HEK293 (cell line): ENCODE data around the gene CEP112.
A peak's percentile ranks its signal among the peaks of the same experiment; 100 is the strongest.

Experiments
- CTCF ChIA-PET: fragments of 350-600 bp; formaldehyde crosslinking; extraction: SDS; loops from one replicate; lab custom pipeline; 2021; ENCODE audit warnings: antibody characterized with exemption; lab: Yijun Ruan, JAX
- POLR2A ChIA-PET: fragments of 300-600 bp; formaldehyde crosslinking; extraction: SDS; loops from one replicate; lab custom pipeline; 2020; ENCODE audit warnings: antibody characterized with exemption, inconsistent platforms; lab: Yijun Ruan, JAX
- H3K27ac ChIP-seq: fragments of 200-500 bp; sonication (Bioruptor generic); 2 replicates; pipeline ENCODE4 v1.5.1; 2014; ENCODE audit warnings: low read depth, low read length, control low read depth, inconsistent platforms; ENCODE audit errors: extremely low read depth
- H3K36me3 ChIP-seq, 2 experiments: fragments of 200-500 bp in 1 of 2; sonication (Bioruptor generic) in 1 of 2; 1 replicate in 1 of 2; 2 replicates in 1 of 2; pipeline ENCODE4 v1.5.1; 2014 to 2017; ENCODE audit warnings: inconsistent platforms in 2 of 2, low read length in 2 of 2; ENCODE audit not compliant: control insufficient read depth in 2 of 2, insufficient read depth in 1 of 2
- H3K4me1 ChIP-seq: fragments of 200-500 bp; sonication (Bioruptor generic); 2 replicates; pipeline ENCODE4 v1.5.1; 2014; ENCODE audit warnings: mild to moderate bottlenecking, low read length, inconsistent platforms; ENCODE audit not compliant: control insufficient read depth, insufficient read depth
- H3K4me3 ChIP-seq: 2 replicates; pipeline ENCODE4 v1.5.1; 2011; ENCODE audit warnings: low read depth, mild to moderate bottlenecking, control low read depth, low read length, moderate library complexity
- H3K9me3 ChIP-seq: fragments of 200-500 bp; sonication (Bioruptor generic); 2 replicates; pipeline ENCODE4 v1.5.1; 2014; ENCODE audit warnings: low read depth, low read length, inconsistent platforms; ENCODE audit not compliant: control insufficient read depth, insufficient read depth
- ATF2 ChIP-seq: fragments of 450-650 bp; formaldehyde crosslinking; IDR thresholded peaks from 2 replicates; pipeline ENCODE4 v1.5.1; 2016; ENCODE audit warnings: missing biosample characterization, missing genetic modification characterization, low read depth
- CTCF ChIP-seq: fragments of 450-650 bp; formaldehyde crosslinking; IDR thresholded peaks from 2 replicates; pipeline ENCODE4 v1.5.1; 2016; ENCODE audit warnings: missing biosample characterization, missing genetic modification characterization
- FEZF1 ChIP-seq: fragments of 450-650 bp; formaldehyde crosslinking; IDR thresholded peaks from 2 replicates; pipeline ENCODE4 v1.5.1; 2016; ENCODE audit warnings: missing biosample characterization, missing genetic modification characterization
- HOXC10 ChIP-seq: sonication (generic); formaldehyde crosslinking; IDR thresholded peaks from 2 replicates; pipeline ENCODE4 v1.8.1; 2023; ENCODE audit warnings: mild to moderate bottlenecking, missing genetic modification reagents
- REST ChIP-seq: fragments of 450-650 bp; formaldehyde crosslinking; IDR thresholded peaks from 2 replicates; pipeline ENCODE4 v1.5.1; 2016; ENCODE audit warnings: missing biosample characterization, missing genetic modification characterization
- SETDB1 ChIP-seq: IDR thresholded peaks from one replicate; pipeline ENCODE4 v1.6.1; 2017; ENCODE audit warnings: mild to moderate bottlenecking, low read length, moderate library complexity, mixed read lengths; ENCODE audit not compliant: insufficient read length
- SP7 ChIP-seq: fragments of 450-650 bp; formaldehyde crosslinking; IDR thresholded peaks from 2 replicates; pipeline ENCODE4 v1.5.1; 2016; ENCODE audit warnings: missing biosample characterization, missing genetic modification characterization
- ZBTB20 ChIP-seq: fragments of 450-650 bp; formaldehyde crosslinking; IDR thresholded peaks from 2 replicates; pipeline ENCODE4 v1.5.1; 2016; ENCODE audit warnings: missing biosample characterization, missing genetic modification characterization
- ZNF148 ChIP-seq: fragments of 450-650 bp; formaldehyde crosslinking; IDR thresholded peaks from 2 replicates; pipeline ENCODE4 v1.5.0; 2017; ENCODE audit warnings: missing biosample characterization, missing genetic modification characterization, borderline replicate concordance
- ZNF239 ChIP-seq: fragments of 450-650 bp; formaldehyde crosslinking; IDR thresholded peaks from 2 replicates; pipeline ENCODE4 v1.5.1; 2016; ENCODE audit warnings: missing biosample characterization, missing genetic modification characterization
- ZNF280D ChIP-seq: fragments of 450-650 bp; formaldehyde crosslinking; IDR thresholded peaks from 2 replicates; pipeline ENCODE4 v1.5.1; 2016; ENCODE audit warnings: missing biosample characterization, missing genetic modification characterization
- ZNF514 ChIP-seq: fragments of 450-650 bp; formaldehyde crosslinking; IDR thresholded peaks from 2 replicates; pipeline ENCODE4 v1.5.1; 2016; ENCODE audit warnings: missing biosample characterization, missing genetic modification characterization
- ZNF610 ChIP-seq: fragments of 450-650 bp; formaldehyde crosslinking; IDR thresholded peaks from 2 replicates; pipeline ENCODE4 v1.5.1; 2016; ENCODE audit warnings: missing biosample characterization, missing genetic modification characterization, borderline replicate concordance
- ZNF777 ChIP-seq: fragments of 450-650 bp; formaldehyde crosslinking; IDR thresholded peaks from 2 replicates; pipeline ENCODE4 v1.5.1; 2017; ENCODE audit warnings: missing biosample characterization, missing genetic modification characterization, borderline replicate concordance

CEP112 gene

GRCh38 chr17:65750631-65751115 lies 441.3 kb downstream of the CEP112 start (continued):
- TF ChIP-seq ZNF610 (tag by site-specific recombination) = 0 out of 2 replicates have a peak, but pooled peaks have one; percentile 34
- peak; percentile 55 for TF ChIP-seq ZBTB20 (tag by site-specific recombination)
- peak; percentile 48; the same call in 1 of the 2 replicates for TF ChIP-seq FEZF1 (tag by site-specific recombination)
- peak; percentile 79; the same call in 1 of the 2 replicates for TF ChIP-seq SP7 (tag by site-specific recombination)

GRCh38 chr17:65750166-65750565 lies 441.8 kb downstream of the CEP112 start:
- CTCF ChIA-PET = interaction anchor here (0.8 kb wide), 1 partner anchor 457 kb away, joined by 3 read pairs; no protein-coding TSS in a partner anchor
- TF ChIP-seq REST (tag by site-specific recombination) = no peak
- no peak for TF ChIP-seq ATF2 (tag by site-specific recombination)
- no peak for TF ChIP-seq ZNF239 (tag by site-specific recombination)
- no peak for TF ChIP-seq HOXC10 (CRISPR knock-in tag)
- TF ChIP-seq ZNF148 (tag by site-specific recombination) = no peak
- TF ChIP-seq SETDB1 = no peak
- no peak for TF ChIP-seq ZNF280D (tag by site-specific recombination)
- no peak for TF ChIP-seq CTCF (tag by site-specific recombination)
- TF ChIP-seq ZNF777 = no peak
- no peak for TF ChIP-seq ZNF514 (tag by site-specific recombination)
- no peaks in the 10 kb centered on the region for H3K36me3 ChIP-seq
- peaks cover 16% of the 10 kb centered on the region for H3K4me1 ChIP-seq
- POLR2A ChIA-PET = interaction anchor here (0.7 kb wide), 1 partner anchor 399 kb away, joined by 3 read pairs; no protein-coding TSS in a partner anchor
- no peaks in the 10 kb centered on the region for H3K9me3 ChIP-seq
- no peak overlapping the region for H3K4me3 ChIP-seq
- no peak overlapping the region for H3K27ac ChIP-seq
